Common myeloid progenitor, CD34-positive (primary cell): ENCODE data around the gene STRBP.
A peak's percentile ranks its signal among the peaks of the same experiment; 100 is the strongest.

Source experiments
- CTCF ChIA-PET: fragments of 350-600 bp; sonication (Branson Sonifier 250); formaldehyde crosslinking; loops from one replicate; lab custom pipeline; 2021; ENCODE audit warnings: antibody characterized with exemption; lab: Charles Lee
- POLR2A ChIA-PET: fragments of 350-600 bp; sonication (Branson Sonifier 250); formaldehyde crosslinking; loops from one replicate; lab custom pipeline; 2021; ENCODE audit warnings: antibody characterized with exemption; lab: Charles Lee
- DNase-seq, 3 donors: peaks; one replicate each; pipeline versions ENCODE4 v3.0.0 to v3.0.0-alpha.2; 2013
- H3K27ac ChIP-seq, 2 experiments: 1 replicate in 1 of 2; 2 replicates in 1 of 2; pipeline ENCODE4 v1.7.0; 2013; ENCODE audit warnings: inconsistent platforms in 2 of 2, low read length in 2 of 2, mild to moderate bottlenecking in 2 of 2, low read depth in 1 of 2, moderate library complexity in 1 of 2; ENCODE audit not compliant: severe bottlenecking in 2 of 2, insufficient read depth in 1 of 2, poor library complexity in 1 of 2
- H3K27me3 ChIP-seq, 5 experiments: replicated peaks in 2 of 5; 1 replicate in 3 of 5; 2 replicates in 2 of 5; pipeline versions ENCODE4 v1.6.1 to v1.7.0; 2013; ENCODE audit warnings: low read length in 4 of 5, mild to moderate bottlenecking in 2 of 5, moderate library complexity in 2 of 5, inconsistent platforms in 1 of 5; ENCODE audit not compliant: insufficient read depth in 5 of 5, control insufficient read depth in 4 of 5
- H3K36me3 ChIP-seq, 4 experiments: 1 replicate in 2 of 4; 2 replicates in 2 of 4; pipeline versions ENCODE4 v1.6.1 to v1.7.0; 2013; ENCODE audit warnings: low read length in 3 of 4, control low read depth in 1 of 4, mild to moderate bottlenecking in 1 of 4; ENCODE audit not compliant: control insufficient read depth in 4 of 4, insufficient read depth in 4 of 4
- H3K4me1 ChIP-seq, 4 experiments: 1 replicate in 3 of 4; 2 replicates in 1 of 4; pipeline versions ENCODE4 v1.6.1 to v1.7.1; 2013; ENCODE audit warnings: low read length in 3 of 4, mild to moderate bottlenecking in 3 of 4, control low read depth in 1 of 4, inconsistent platforms in 1 of 4, moderate library complexity in 1 of 4; ENCODE audit not compliant: control insufficient read depth in 4 of 4, insufficient read depth in 4 of 4; ENCODE audit errors: control extremely low read depth in 1 of 4
- H3K4me3 ChIP-seq, 7 experiments: 1 replicate in 4 of 7; 2 replicates in 3 of 7; pipeline versions ENCODE4 v1.5.1 to v1.7.0; 2013; ENCODE audit warnings: mild to moderate bottlenecking in 7 of 7, low read length in 6 of 7, moderate library complexity in 6 of 7, inconsistent platforms in 2 of 7, low read depth in 2 of 7, control low read depth in 1 of 7; ENCODE audit not compliant: insufficient read depth in 4 of 7, control insufficient read depth in 1 of 7; ENCODE audit errors: extremely low read depth in 1 of 7
- H3K9me3 ChIP-seq, 5 experiments: 1 replicate in 4 of 5; 2 replicates in 1 of 5; pipeline versions ENCODE4 v1.6.1 to v1.7.1; 2013; ENCODE audit warnings: low read length in 4 of 5, mild to moderate bottlenecking in 2 of 5, inconsistent platforms in 1 of 5, low read depth in 1 of 5, moderate library complexity in 1 of 5; ENCODE audit not compliant: control insufficient read depth in 4 of 5, insufficient read depth in 2 of 5; ENCODE audit errors: control extremely low read depth in 1 of 5
- WGBS: methylation state at CpG from one replicate; pipeline ENCODE4 v1.1.5; 2013; ENCODE audit not compliant: insufficient coverage; 5-methylcytosine and 5-hydroxymethylcytosine counted together

The STRBP gene

GRCh38 chr9:123300554-123300953 lies 32.2 kb upstream of the STRBP start:
- H3K36me3 ChIP-seq, result no peaks in the 10 kb centered on the region
- H3K4me3 ChIP-seq, result no peak overlapping the region
- H3K4me1 ChIP-seq, result peaks cover 0 to 19% (median 2%) of the 10 kb centered on the region in 4 experiments
- POLR2A ChIA-PET, result interaction anchor here (0.6 to 0.7 kb wide), 2 partner anchors 9 to 10 kb away, joined by 3 to 5 read pairs; no protein-coding TSS in a partner anchor
- no peaks in the 10 kb centered on the region for H3K9me3 ChIP-seq
- H3K27me3 ChIP-seq, result no peaks in the 10 kb centered on the region
- no peak for DNase-seq
- no CpG with 5 or more reads among the region's 3 CpGs for WGBS
- no peak overlapping the region for H3K27ac ChIP-seq
- CTCF ChIA-PET, result interaction anchor here (1.2 kb wide), 1 partner anchor 34 kb away, joined by 3 read pairs; no protein-coding TSS in a partner anchor

GRCh38 chr9:123299558-123300126 lies 31.3 kb upstream of the STRBP start:
- WGBS, result 87% methylated on average over 9 of the region's 10 CpGs
- ChIA-PET POLR2A (no interaction called here), CTCF (interaction anchor here (1.2 kb wide), 1 partner anchor 35 kb away, joined by 3 read pairs; no protein-coding TSS in a partner anchor)
- no peak overlapping the region for H3K4me3 ChIP-seq
- H3K27me3 ChIP-seq, result no peaks in the 10 kb centered on the region
- H3K36me3 ChIP-seq, result no peaks in the 10 kb centered on the region
- no peaks in the 10 kb centered on the region for H3K9me3 ChIP-seq
- H3K4me1 ChIP-seq, result peaks cover 0 to 12% (median 2%) of the 10 kb centered on the region in 4 experiments
- DNase-seq, result no peak
- H3K27ac ChIP-seq, result peak overlapping the region in 1 of 2 experiments; percentile 36

GRCh38 chr9:123296174-123296573 lies 27.8 kb upstream of the STRBP start:
- ChIA-PET CTCF (interaction anchor here (1.1 to 1.2 kb wide), 3 partner anchors 9 to 27 kb away, joined by 3 to 4 read pairs (median 3); no protein-coding TSS in a partner anchor), POLR2A (interaction anchor here (0.6 kb wide), 1 partner anchor 35 kb away, joined by 3 read pairs; no protein-coding TSS in a partner anchor)
- Histone ChIP-seq H3K9me3 (no peaks in the 10 kb centered on the region), H3K27ac (no peak overlapping the region), H3K4me1 (peaks cover 0 to 4% (median 0%) of the 10 kb centered on the region in 4 experiments), H3K36me3 (no peaks in the 10 kb centered on the region), H3K27me3 (peaks cover 0 to 3% (median 0%) of the 10 kb centered on the region in 5 experiments), H3K4me3 (no peak overlapping the region)
- DNase-seq, result no peak

- H3K4me1 ChIP-seq, result no peaks in the 10 kb centered on the region
- H3K36me3 ChIP-seq, result no peaks in the 10 kb centered on the region
- H3K27ac ChIP-seq, result no peak overlapping the region
- no peak for DNase-seq
- H3K27me3 ChIP-seq, result peaks cover 0 to 3% (median 0%) of the 10 kb centered on the region in 5 experiments
- H3K9me3 ChIP-seq, result no peaks in the 10 kb centered on the region
- ChIA-PET CTCF (interaction anchor here (1.0 to 1.5 kb wide), 4 partner anchors 10 to 58 kb away, joined by 3 to 6 read pairs (median 4); no protein-coding TSS in a partner anchor), POLR2A (interaction anchor here (0.6 kb wide), 1 partner anchor 9 kb away, joined by 5 read pairs; no protein-coding TSS in a partner anchor)
- WGBS, result 95% methylated on average over 4 of the region's 4 CpGs
- no peak overlapping the region for H3K4me3 ChIP-seq
These were observed 23.4 kb upstream of the STRBP start for GRCh38 chr9:123291736-123292135.

GRCh38 chr9:123290764-123291163 lies 22.4 kb upstream of the STRBP start:
- ChIA-PET POLR2A (no interaction called here), CTCF (no interaction called here)
- Histone ChIP-seq H3K27me3 (peaks cover 0 to 3% (median 0%) of the 10 kb centered on the region in 5 experiments), H3K4me1 (no peaks in the 10 kb centered on the region), H3K36me3 (no peaks in the 10 kb centered on the region), H3K4me3 (no peak overlapping the region), H3K27ac (no peak overlapping the region), H3K9me3 (no peaks in the 10 kb centered on the region)
- WGBS, result 100% methylated on average over 1 of the region's 3 CpGs
- DNase-seq, result no peak

GRCh38 chr9:123287639-123288038 lies 19.3 kb upstream of the STRBP start:
- Histone ChIP-seq H3K9me3 (no peaks in the 10 kb centered on the region), H3K4me1 (no peaks in the 10 kb centered on the region), H3K27ac (no peak overlapping the region), H3K36me3 (no peaks in the 10 kb centered on the region), H3K27me3 (peaks cover 0 to 3% (median 0%) of the 10 kb centered on the region in 5 experiments), H3K4me3 (no peak overlapping the region)
- no peak for DNase-seq
- 67% methylated on average over 2 of the region's 3 CpGs for WGBS
- ChIA-PET CTCF (interaction anchor here (1.2 to 1.7 kb wide), 2 partner anchors 36 to 203 kb away, joined by 3 to 5 read pairs; no protein-coding TSS in a partner anchor), POLR2A (no interaction called here)

- no peak for DNase-seq
- WGBS, result no CpG with 5 or more reads among the region's 1 CpG
- no peak overlapping the region for H3K27ac ChIP-seq
- H3K27me3 ChIP-seq, result peaks cover 0 to 2% (median 0%) of the 10 kb centered on the region in 5 experiments
- H3K9me3 ChIP-seq, result no peaks in the 10 kb centered on the region
- H3K4me1 ChIP-seq, result no peaks in the 10 kb centered on the region
- ChIA-PET CTCF (interaction anchor here (1.7 kb wide), 1 partner anchor 34 kb away, joined by 3 read pairs; no protein-coding TSS in a partner anchor), POLR2A (no interaction called here)
- no peak overlapping the region for H3K4me3 ChIP-seq
- no peaks in the 10 kb centered on the region for H3K36me3 ChIP-seq
These were observed 17.9 kb upstream of the STRBP start for GRCh38 chr9:123286324-123286723.
